MCF 10A (cell line): ENCODE data around the gene ZNF532. TPM values are rescaled to one million over a fixed set of nuclear protein-coding genes. Genes with fewer than 3 reads are reported as not detected.
"Not testable (repeated sequence)": the region's sequence is repeated elsewhere in the genome, so short reads cannot be mapped to it uniquely, and the experiment has no call there.

Experiments
- BruUV-seq: library from RNA; stranded (reverse); fragments of 400-500 nt; replicated peaks from 2 replicates; lab custom pipeline; 2021; lab: Mats Ljungman, UMichigan
- CTCF ChIA-PET: fragments of 300-600 bp; sonication (Branson Sonifier 250); formaldehyde crosslinking; extraction: SDS; loops from one replicate; lab custom pipeline; 2021; ENCODE audit warnings: antibody characterized with exemption, inconsistent platforms; lab: Yijun Ruan, JAX
- POLR2A ChIA-PET: fragments of 300-600, 350-650 bp; sonication (Branson Sonifier 250); formaldehyde crosslinking; extraction: SDS; loops from one replicate; lab custom pipeline; 2020; ENCODE audit warnings: antibody characterized with exemption, inconsistent platforms; lab: Yijun Ruan, JAX
- DNase-seq: peaks from one replicate; pipeline ENCODE4 v3.0.0-alpha.2; 2018; ENCODE audit not compliant: unreplicated experiment
- H3K27ac Mint-ChIP-seq: one replicate; pipeline ENCODE4 v1.8.0; 2022; ENCODE audit warnings: mild to moderate bottlenecking, low read depth, mixed read lengths; ENCODE audit not compliant: unreplicated experiment
- H3K27me3 Mint-ChIP-seq: one replicate; pipeline ENCODE4 v1.8.0; 2022; ENCODE audit warnings: mixed read lengths; ENCODE audit not compliant: insufficient read depth, unreplicated experiment
- H3K36me3 Mint-ChIP-seq: one replicate; pipeline ENCODE4 v1.8.0; 2022; ENCODE audit warnings: mild to moderate bottlenecking, moderate library complexity, mixed read lengths; ENCODE audit not compliant: insufficient read depth, unreplicated experiment
- H3K4me1 Mint-ChIP-seq: one replicate; pipeline ENCODE4 v1.8.0; 2022; ENCODE audit warnings: mixed read lengths; ENCODE audit not compliant: insufficient read depth, unreplicated experiment
- H3K4me3 Mint-ChIP-seq: one replicate; pipeline ENCODE4 v1.8.0; 2022; ENCODE audit warnings: mild to moderate bottlenecking, moderate library complexity, mixed read lengths; ENCODE audit not compliant: unreplicated experiment
- H3K9me3 Mint-ChIP-seq: one replicate; pipeline ENCODE4 v1.8.0; 2022; ENCODE audit warnings: mixed read lengths; ENCODE audit not compliant: unreplicated experiment
- intact Hi-C: fragments of 100-400 bp; cut with micrococcal nuclease; formaldehyde crosslinking; loops from 2 replicates; pipeline ENCODE4 v1.14.1; 2022
- total RNA-seq: library from RNA; stranded (reverse); gene quantifications from 2 replicates; pipeline ENCODE4 v1.2.3, GENCODE V29; 2022
- TF ChIP-seq, protein P1 (sequence below): fragments of 200-600 bp; IDR thresholded peaks from one replicate; pipeline ENCODE4 v1.8.0; 2022; ENCODE audit warnings: antibody characterized with exemption, mild to moderate bottlenecking; ENCODE audit not compliant: unreplicated experiment

ZNF532 gene
- total RNA-seq, 1 experiment from 2014 or later, result 64.1 TPM

DNA sequence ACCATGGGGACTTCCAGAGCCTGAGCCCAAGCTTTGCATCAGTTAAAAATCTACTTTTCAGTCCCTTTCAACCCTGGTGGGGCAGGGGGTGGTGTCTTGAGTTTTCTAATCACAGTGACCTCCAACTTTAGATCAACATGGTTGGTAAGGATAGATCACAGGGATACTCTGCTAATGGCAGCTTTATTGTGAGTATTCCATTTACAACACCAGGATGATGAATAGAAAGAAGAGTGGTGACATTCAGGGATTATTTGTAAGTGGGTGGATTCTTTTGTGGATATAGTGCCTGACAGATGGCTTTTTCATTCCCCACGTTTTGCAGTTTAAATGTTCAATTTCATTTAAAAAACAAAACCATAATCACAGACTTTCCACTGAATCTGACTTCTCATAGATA, 51.3 kb downstream of the ZNF532 start:
- ChIA-PET CTCF (interaction anchor here (1.3 kb wide), 1 partner anchor 487 kb away, joined by 3 read pairs; no protein-coding TSS in a partner anchor), POLR2A (no interaction called here)
- Mint-ChIP-seq H3K9me3 (no peaks in the 10 kb centered on the region), H3K4me1 (peaks cover 13% of the 10 kb centered on the region), H3K27ac (no peak overlapping the region), H3K27me3 (no peaks in the 10 kb centered on the region), H3K4me3 (no peak overlapping the region), H3K36me3 (peaks cover 39% of the 10 kb centered on the region)
- intact Hi-C loops, result no loop called here
- TF ChIP-seq, protein P1, sequence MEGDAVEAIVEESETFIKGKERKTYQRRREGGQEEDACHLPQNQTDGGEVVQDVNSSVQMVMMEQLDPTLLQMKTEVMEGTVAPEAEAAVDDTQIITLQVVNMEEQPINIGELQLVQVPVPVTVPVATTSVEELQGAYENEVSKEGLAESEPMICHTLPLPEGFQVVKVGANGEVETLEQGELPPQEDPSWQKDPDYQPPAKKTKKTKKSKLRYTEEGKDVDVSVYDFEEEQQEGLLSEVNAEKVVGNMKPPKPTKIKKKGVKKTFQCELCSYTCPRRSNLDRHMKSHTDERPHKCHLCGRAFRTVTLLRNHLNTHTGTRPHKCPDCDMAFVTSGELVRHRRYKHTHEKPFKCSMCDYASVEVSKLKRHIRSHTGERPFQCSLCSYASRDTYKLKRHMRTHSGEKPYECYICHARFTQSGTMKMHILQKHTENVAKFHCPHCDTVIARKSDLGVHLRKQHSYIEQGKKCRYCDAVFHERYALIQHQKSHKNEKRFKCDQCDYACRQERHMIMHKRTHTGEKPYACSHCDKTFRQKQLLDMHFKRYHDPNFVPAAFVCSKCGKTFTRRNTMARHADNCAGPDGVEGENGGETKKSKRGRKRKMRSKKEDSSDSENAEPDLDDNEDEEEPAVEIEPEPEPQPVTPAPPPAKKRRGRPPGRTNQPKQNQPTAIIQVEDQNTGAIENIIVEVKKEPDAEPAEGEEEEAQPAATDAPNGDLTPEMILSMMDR, result no peak
- no TSS peak for BruUV-seq
- no peak for DNase-seq

DNA sequence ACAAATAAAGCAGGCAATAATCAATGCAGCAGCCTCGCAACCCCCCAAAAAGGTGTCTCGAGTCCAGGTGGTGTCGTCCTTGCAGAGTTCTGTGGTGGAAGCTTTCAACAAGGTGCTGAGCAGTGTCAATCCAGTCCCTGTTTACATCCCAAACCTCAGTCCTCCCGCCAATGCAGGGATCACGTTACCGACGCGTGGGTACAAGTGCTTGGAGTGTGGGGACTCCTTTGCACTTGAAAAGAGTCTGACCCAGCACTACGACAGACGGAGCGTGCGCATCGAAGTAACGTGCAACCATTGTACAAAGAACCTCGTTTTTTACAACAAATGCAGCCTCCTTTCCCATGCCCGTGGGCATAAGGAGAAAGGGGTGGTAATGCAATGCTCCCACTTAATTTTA, 55.3 kb downstream of the ZNF532 start:
- BruUV-seq, CTCF ChIA-PET, intact Hi-C loops, H3K4me3 Mint-ChIP-seq, DNase-seq, H3K9me3 Mint-ChIP-seq, H3K4me1 Mint-ChIP-seq, POLR2A ChIA-PET, H3K27me3 Mint-ChIP-seq: not testable (repeated sequence)
- Mint-ChIP-seq H3K27ac (peak overlapping the region; percentile 34), H3K36me3 (peaks cover 43% of the 10 kb centered on the region)

DNA sequence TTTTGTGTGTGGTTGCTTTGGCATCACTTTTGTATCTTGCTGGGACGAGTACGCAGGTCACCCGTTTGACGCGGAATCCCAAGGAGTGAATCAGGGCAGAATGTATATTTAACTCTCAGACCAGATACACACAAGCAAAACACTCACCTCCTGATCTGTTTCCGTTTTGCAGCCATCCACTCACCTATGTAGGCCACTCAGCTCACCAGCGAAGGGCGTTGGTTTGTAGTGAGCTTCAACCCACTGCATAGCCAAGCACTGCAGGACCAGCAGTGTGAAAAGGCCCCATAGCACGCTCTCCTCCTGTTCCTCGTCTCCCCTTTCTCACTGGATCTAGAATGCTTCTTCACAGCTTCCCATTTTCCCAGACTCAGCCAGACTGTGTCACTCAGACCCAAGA, 58.3 kb downstream of the ZNF532 start:
- TF ChIP-seq, protein P1, result no peak
- Mint-ChIP-seq H3K27me3 (no peaks in the 10 kb centered on the region), H3K4me3 (no peak overlapping the region), H3K9me3 (no peaks in the 10 kb centered on the region), H3K27ac (peak overlapping the region; percentile 21), H3K36me3 (peaks cover 38% of the 10 kb centered on the region), H3K4me1 (peaks cover 5% of the 10 kb centered on the region)
- no TSS peak for BruUV-seq
- POLR2A ChIA-PET, result no interaction called here
- no peak for DNase-seq
- CTCF ChIA-PET, result no interaction called here
- intact Hi-C loops, result no loop called here

DNA sequence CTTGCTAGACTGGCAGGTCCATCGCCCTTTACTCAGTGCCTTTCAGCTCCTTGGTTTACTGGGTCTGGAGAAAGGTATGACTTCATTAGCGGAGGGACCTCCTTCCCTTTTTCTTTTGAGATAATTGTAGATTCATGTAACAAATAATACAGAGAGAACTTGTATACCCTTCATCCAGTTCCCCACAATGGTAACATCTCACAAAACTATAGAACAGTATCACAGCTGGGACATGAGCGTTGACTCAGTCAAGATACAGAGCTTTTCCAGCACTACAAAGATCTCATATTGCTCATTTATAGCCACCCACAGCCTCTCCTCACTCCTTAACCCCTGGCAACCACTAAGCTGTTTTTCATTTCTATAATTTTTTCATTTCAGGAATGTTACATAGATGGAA, 59.8 kb downstream of the ZNF532 start:
- H3K4me1 Mint-ChIP-seq, result peaks cover 5% of the 10 kb centered on the region
- H3K4me3 Mint-ChIP-seq, result no peak overlapping the region
- no peak overlapping the region for H3K27ac Mint-ChIP-seq
- H3K9me3 Mint-ChIP-seq, result no peaks in the 10 kb centered on the region
- peaks cover 25% of the 10 kb centered on the region for H3K36me3 Mint-ChIP-seq
- intact Hi-C loops, result no loop called here
- no peak for DNase-seq
- ChIA-PET CTCF (interaction anchor here (0.8 kb wide), 1 partner anchor 136 kb away, joined by 3 read pairs; no protein-coding TSS in a partner anchor), POLR2A (no interaction called here)
- TF ChIP-seq, protein P1, result no peak
- no TSS peak for BruUV-seq
- no peaks in the 10 kb centered on the region for H3K27me3 Mint-ChIP-seq

DNA sequence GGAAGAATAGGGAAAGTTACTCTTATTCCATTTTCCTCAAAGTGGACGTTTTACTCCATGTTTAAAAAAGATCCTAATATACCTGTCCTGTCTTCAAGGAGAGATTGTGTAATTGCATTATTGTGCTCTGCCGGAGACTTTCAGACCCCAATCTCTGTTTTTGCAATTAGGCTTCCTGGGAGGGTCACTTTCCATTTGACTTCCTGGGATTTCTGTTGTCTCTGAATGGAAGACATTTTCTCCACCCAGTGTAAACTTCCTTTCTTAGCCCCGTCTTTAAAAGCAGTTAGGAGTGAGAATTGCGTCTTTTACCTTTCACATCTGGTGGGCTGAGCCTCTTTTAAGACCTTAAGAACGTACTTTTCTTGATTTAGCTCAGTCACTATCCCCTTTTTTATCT, 63.0 kb downstream of the ZNF532 start:
- no peak overlapping the region for H3K27ac Mint-ChIP-seq
- H3K27me3 Mint-ChIP-seq, result no peaks in the 10 kb centered on the region
- peaks cover 5% of the 10 kb centered on the region for H3K4me1 Mint-ChIP-seq
- intact Hi-C loops, result no loop called here
- ChIA-PET POLR2A (interaction anchor here (1.2 kb wide), 1 partner anchor 149 kb away, joined by 3 read pairs; no protein-coding TSS in a partner anchor), CTCF (no interaction called here)
- no peaks in the 10 kb centered on the region for H3K9me3 Mint-ChIP-seq
- TF ChIP-seq, protein P1, result no peak
- H3K4me3 Mint-ChIP-seq, result no peak overlapping the region
- no TSS peak for BruUV-seq
- peaks cover 17% of the 10 kb centered on the region for H3K36me3 Mint-ChIP-seq
- no peak for DNase-seq
